HEK293 (cell line): ENCODE data around the gene CYP27A1.

Experiments used
- ZNF311 ChIP-seq: fragments of 450-650 bp; formaldehyde crosslinking; IDR thresholded peaks from 2 replicates; pipeline ENCODE4 v1.5.1; 2017; ENCODE audit warnings: missing biosample characterization, missing genetic modification characterization, borderline replicate concordance
- ZSCAN30 ChIP-seq: fragments of 450-650 bp; IDR thresholded peaks from 2 replicates; pipeline ENCODE4 v1.5.1; 2018; ENCODE audit warnings: missing biosample characterization, mild to moderate bottlenecking, missing genetic modification characterization, moderate library complexity
- TF ChIP-seq, protein P1 (sequence below): fragments of 450-650 bp; formaldehyde crosslinking; IDR thresholded peaks from 2 replicates; pipeline ENCODE4 v1.5.1; 2016; ENCODE audit warnings: missing biosample characterization, missing genetic modification characterization
- TF ChIP-seq, protein P2 (sequence below): fragments of 450-650 bp; formaldehyde crosslinking; IDR thresholded peaks from 2 replicates; pipeline ENCODE4 v1.5.1; 2016; ENCODE audit warnings: missing biosample characterization, missing genetic modification characterization
- TF ChIP-seq, protein P3 (sequence below): fragments of 450-650 bp; formaldehyde crosslinking; IDR thresholded peaks from 2 replicates; pipeline ENCODE4 v1.5.1; 2016; ENCODE audit warnings: missing biosample characterization, missing genetic modification characterization

DNA sequence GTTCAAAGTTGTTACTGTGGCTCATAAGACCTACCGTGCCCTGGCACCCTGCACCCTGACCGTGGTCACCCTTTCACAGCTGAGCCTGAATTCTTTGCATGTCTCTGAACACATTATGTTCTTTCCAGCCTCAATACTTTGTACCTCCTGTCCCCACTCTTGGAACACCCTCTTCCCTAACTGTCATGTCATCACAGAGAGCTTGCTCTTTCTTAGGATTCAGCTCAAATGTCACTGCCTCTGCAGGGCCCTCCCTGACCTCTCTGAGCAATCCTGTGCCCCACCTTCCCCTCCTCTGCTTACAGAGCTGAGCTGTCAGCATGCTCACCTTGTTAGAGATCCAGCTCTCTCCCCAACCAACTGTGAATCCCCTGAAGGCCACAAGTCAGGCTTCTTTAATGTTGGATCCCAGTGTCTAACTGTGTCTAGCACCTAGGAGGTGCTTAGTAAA is 34.6 kb downstream of the CYP27A1 start:
- TF ChIP-seq, protein P1, sequence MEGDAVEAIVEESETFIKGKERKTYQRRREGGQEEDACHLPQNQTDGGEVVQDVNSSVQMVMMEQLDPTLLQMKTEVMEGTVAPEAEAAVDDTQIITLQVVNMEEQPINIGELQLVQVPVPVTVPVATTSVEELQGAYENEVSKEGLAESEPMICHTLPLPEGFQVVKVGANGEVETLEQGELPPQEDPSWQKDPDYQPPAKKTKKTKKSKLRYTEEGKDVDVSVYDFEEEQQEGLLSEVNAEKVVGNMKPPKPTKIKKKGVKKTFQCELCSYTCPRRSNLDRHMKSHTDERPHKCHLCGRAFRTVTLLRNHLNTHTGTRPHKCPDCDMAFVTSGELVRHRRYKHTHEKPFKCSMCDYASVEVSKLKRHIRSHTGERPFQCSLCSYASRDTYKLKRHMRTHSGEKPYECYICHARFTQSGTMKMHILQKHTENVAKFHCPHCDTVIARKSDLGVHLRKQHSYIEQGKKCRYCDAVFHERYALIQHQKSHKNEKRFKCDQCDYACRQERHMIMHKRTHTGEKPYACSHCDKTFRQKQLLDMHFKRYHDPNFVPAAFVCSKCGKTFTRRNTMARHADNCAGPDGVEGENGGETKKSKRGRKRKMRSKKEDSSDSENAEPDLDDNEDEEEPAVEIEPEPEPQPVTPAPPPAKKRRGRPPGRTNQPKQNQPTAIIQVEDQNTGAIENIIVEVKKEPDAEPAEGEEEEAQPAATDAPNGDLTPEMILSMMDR (tag by site-specific recombination): no peak
- TF ChIP-seq ZSCAN30 (tag by site-specific recombination) (no peak), ZNF311 (tag by site-specific recombination) (no peak)
- TF ChIP-seq, protein P2, sequence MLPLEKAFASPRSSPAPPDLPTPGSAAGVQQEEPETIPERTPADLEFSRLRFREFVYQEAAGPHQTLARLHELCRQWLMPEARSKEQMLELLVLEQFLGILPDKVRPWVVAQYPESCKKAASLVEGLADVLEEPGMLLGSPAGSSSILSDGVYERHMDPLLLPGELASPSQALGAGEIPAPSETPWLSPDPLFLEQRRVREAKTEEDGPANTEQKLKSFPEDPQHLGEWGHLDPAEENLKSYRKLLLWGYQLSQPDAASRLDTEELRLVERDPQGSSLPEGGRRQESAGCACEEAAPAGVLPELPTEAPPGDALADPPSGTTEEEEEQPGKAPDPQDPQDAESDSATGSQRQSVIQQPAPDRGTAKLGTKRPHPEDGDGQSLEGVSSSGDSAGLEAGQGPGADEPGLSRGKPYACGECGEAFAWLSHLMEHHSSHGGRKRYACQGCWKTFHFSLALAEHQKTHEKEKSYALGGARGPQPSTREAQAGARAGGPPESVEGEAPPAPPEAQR (tag by site-specific recombination): no peak
- TF ChIP-seq, protein P3, sequence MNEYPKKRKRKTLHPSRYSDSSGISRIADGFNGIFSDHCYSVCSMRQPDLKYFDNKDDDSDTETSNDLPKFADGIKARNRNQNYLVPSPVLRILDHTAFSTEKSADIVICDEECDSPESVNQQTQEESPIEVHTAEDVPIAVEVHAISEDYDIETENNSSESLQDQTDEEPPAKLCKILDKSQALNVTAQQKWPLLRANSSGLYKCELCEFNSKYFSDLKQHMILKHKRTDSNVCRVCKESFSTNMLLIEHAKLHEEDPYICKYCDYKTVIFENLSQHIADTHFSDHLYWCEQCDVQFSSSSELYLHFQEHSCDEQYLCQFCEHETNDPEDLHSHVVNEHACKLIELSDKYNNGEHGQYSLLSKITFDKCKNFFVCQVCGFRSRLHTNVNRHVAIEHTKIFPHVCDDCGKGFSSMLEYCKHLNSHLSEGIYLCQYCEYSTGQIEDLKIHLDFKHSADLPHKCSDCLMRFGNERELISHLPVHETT (tag by site-specific recombination): no peak
